Muscle layer of colon (tissue), 2 donors: ENCODE measurements around the gene RIMBP3C.
A peak's percentile ranks its signal among the peaks of the same experiment; 100 is the strongest.
"Not testable (repeated sequence)": the region's sequence is repeated elsewhere in the genome, so short reads cannot be mapped to it uniquely, and the experiment has no call there.

Experiments
- H3K27ac ChIP-seq: one replicate; pipeline ENCODE4 v1.7.0; 2013; ENCODE audit warnings: low read depth, mild to moderate bottlenecking, low read length, moderate library complexity
- H3K27me3 ChIP-seq, 2 donors: one replicate each; pipeline ENCODE4 v1.7.0; 2013; ENCODE audit warnings: low read length in 2 of 2, mild to moderate bottlenecking in 2 of 2; ENCODE audit not compliant: insufficient read depth in 2 of 2, control insufficient read depth in 1 of 2
- H3K36me3 ChIP-seq: one replicate; pipeline ENCODE4 v1.7.0; 2013; ENCODE audit warnings: mild to moderate bottlenecking, low read length; ENCODE audit not compliant: insufficient read depth
- H3K4me1 ChIP-seq: one replicate; pipeline ENCODE4 v1.7.0; 2013; ENCODE audit warnings: mild to moderate bottlenecking, low read length; ENCODE audit not compliant: insufficient read depth
- H3K4me3 ChIP-seq, 2 donors: one replicate each; pipeline ENCODE4 v1.7.0; 2013; ENCODE audit warnings: low read length in 2 of 2, low read depth in 1 of 2, mild to moderate bottlenecking in 1 of 2, moderate library complexity in 1 of 2
- H3K9ac ChIP-seq: one replicate; pipeline ENCODE4 v1.7.0; 2013; ENCODE audit warnings: low read length
- H3K9me3 ChIP-seq: one replicate; pipeline ENCODE4 v1.7.0; 2013; ENCODE audit warnings: mild to moderate bottlenecking, low read length
- donor health status: abdominal sarcoma.
- donor health status: Adenocarcinoma of cecum.

RIMBP3C gene

DNA sequence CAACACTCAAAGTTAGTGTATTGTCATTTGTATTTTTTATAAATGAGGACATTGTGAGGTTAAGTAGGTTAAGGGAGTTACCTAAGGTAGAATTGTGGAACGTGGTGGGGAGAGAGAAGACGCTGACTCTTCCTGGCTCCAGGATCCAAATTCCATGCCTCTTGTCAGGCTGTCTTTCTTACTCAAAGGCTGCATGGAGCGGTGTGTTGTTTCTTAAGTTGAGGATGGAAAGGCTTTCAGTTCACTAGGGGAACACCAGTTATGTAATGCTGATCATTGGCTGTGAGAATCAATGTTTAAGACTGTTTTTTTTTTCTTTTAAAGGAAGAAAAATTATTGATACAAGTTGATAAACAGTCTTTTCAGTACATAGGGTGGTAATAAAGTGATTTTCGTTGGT lies 19.1 kb upstream of the RIMBP3C start:
- Histone ChIP-seq H3K9me3 (no peaks in the 10 kb centered on the region), H3K27me3 (no peaks in the 10 kb centered on the region), H3K36me3 (peaks cover 5% of the 10 kb centered on the region), H3K9ac (no peak overlapping the region), H3K4me1 (peaks cover 44% of the 10 kb centered on the region), H3K27ac (no peak overlapping the region), H3K4me3 (no peak overlapping the region)

GRCh38 chr22:21569459-21570170 lies 18.4 kb upstream of the RIMBP3C start:
- Histone ChIP-seq H3K4me1 (peaks cover 44% of the 10 kb centered on the region), H3K4me3 (no peak overlapping the region), H3K36me3 (peaks cover 5% of the 10 kb centered on the region), H3K9me3 (no peaks in the 10 kb centered on the region), H3K9ac (no peak overlapping the region), H3K27me3 (no peaks in the 10 kb centered on the region), H3K27ac (no peak overlapping the region)

- H3K27me3 ChIP-seq, H3K27ac ChIP-seq, H3K9me3 ChIP-seq, H3K36me3 ChIP-seq: not testable (repeated sequence)
- peaks cover 39% of the 10 kb centered on the region for H3K4me1 ChIP-seq
- H3K9ac ChIP-seq, result peak overlapping the region; percentile 89
- peak overlapping the region; percentile 89 to 94 for H3K4me3 ChIP-seq
Observed at GRCh38 chr22:21569076-21569427, 17.8 kb upstream of the RIMBP3C start.

DNA sequence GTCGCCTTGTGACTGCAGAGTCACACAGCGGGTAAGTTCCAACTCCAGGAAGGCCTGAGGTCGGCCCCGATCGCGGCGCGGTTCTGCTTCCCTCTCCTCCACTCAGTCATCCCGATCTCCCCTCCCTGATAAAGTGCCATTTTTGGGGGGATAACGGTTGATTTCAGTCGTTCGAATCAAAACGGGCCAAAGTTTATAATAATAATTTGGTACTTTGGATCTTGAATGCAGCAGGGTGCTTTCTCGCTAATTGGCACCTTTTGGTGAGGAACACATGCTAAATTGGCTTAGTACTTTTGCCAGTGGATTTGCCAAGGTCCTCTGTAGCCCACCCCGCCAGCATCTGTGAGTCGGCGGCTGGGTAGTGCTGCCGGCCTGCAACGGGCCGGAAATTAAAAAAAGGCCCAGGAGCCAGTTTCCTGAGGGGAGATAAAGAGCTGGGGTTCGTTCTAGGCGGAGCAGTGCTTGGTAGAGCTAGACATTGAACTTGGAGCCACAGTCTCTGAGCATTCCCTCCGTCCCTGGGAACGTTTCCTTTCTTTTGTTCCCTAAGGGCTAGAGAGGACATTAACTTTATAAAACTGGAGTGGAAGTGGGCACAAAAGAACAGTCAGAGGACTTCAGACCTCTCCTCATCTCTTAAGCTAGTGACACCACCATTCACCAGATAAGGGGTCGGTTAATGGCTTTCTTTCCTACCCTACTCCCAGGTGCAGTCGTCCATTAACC lies 17.2 kb upstream of the RIMBP3C start:
- Histone ChIP-seq H3K36me3 (peaks cover 5% of the 10 kb centered on the region), H3K4me3 (peak overlapping the region; percentile 89 to 94), H3K27me3 (no peaks in the 10 kb centered on the region), H3K9me3 (no peaks in the 10 kb centered on the region), H3K27ac (peak overlapping the region; percentile 91), H3K4me1 (peaks cover 34% of the 10 kb centered on the region), H3K9ac (peak overlapping the region; percentile 89)

GRCh38 chr22:21567456-21568346 lies 16.4 kb upstream of the RIMBP3C start, which contains the start of gene UBE2L3:
Gene UBE2L3, plus strand, starts transcription at chr22:21567714. Its CDS starts 31 bp downstream, at chr22:21567745.
- Histone ChIP-seq H3K4me1 (peaks cover 26% of the 10 kb centered on the region), H3K27me3 (no peaks in the 10 kb centered on the region), H3K9ac (peak within 1 kb of the TSS; percentile 89), H3K36me3 (peaks cover 5% of the 10 kb centered on the region), H3K27ac (peak within 1 kb of the TSS; percentile 91), H3K4me3 (peak within 1 kb of the TSS; percentile 89 to 94), H3K9me3 (no peaks in the 10 kb centered on the region)

GRCh38 chr22:21564411-21564810 lies 13.2 kb upstream of the RIMBP3C start:
- Histone ChIP-seq H3K4me3 (no peak overlapping the region), H3K36me3 (no peaks in the 10 kb centered on the region), H3K9me3 (no peaks in the 10 kb centered on the region), H3K9ac (no peak overlapping the region), H3K4me1 (peaks cover 12% of the 10 kb centered on the region), H3K27me3 (no peaks in the 10 kb centered on the region), H3K27ac (no peak overlapping the region)

DNA sequence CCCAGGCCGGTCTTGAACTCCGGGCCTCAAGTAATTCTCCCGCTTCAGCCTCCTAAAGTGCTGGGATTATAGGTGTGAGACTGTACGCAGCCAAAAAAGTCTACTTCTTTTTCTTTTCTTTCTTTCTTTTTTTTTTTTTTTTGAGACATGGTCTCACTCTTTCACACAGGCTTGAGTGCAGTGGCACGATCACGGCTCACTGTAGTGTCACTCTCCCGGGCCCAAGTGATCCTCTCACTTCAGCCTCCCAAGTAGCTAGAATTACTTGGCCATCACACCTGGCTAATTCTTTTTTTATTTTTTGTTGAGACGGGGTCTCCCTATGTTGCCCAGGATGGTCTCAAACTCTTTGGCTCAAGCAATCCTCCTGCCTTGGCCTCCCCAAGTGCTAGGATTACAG lies 12.7 kb upstream of the RIMBP3C start:
- Histone ChIP-seq H3K36me3 (no peaks in the 10 kb centered on the region), H3K4me3 (no peak overlapping the region), H3K27ac (no peak overlapping the region), H3K9ac (no peak overlapping the region), H3K4me1 (peaks cover 7% of the 10 kb centered on the region), H3K27me3 (no peaks in the 10 kb centered on the region), H3K9me3 (no peaks in the 10 kb centered on the region)

DNA sequence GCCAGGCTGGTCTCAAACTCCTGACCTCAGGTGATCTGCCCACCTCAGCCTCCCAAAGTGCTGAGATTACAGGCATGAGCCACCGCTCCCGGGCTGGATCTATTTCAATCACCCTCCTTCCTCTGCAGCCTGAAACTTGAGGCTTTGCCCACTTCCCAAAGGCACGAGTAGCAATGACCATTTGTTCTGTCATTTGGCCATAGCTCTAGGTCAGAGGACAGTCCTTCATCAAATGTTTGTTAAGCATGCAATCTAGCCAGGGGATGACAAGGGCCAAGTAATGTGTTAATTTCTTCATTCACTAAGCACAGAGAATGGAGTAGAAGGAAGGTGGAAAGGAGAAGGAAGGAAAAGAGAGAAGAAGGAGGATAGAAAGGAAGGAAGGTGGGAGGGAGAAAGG lies 9.4 kb upstream of the RIMBP3C start:
- not testable (repeated sequence) for H3K27ac ChIP-seq, H3K27me3 ChIP-seq, H3K4me1 ChIP-seq, H3K4me3 ChIP-seq, H3K9me3 ChIP-seq, H3K36me3 ChIP-seq, H3K9ac ChIP-seq

DNA sequence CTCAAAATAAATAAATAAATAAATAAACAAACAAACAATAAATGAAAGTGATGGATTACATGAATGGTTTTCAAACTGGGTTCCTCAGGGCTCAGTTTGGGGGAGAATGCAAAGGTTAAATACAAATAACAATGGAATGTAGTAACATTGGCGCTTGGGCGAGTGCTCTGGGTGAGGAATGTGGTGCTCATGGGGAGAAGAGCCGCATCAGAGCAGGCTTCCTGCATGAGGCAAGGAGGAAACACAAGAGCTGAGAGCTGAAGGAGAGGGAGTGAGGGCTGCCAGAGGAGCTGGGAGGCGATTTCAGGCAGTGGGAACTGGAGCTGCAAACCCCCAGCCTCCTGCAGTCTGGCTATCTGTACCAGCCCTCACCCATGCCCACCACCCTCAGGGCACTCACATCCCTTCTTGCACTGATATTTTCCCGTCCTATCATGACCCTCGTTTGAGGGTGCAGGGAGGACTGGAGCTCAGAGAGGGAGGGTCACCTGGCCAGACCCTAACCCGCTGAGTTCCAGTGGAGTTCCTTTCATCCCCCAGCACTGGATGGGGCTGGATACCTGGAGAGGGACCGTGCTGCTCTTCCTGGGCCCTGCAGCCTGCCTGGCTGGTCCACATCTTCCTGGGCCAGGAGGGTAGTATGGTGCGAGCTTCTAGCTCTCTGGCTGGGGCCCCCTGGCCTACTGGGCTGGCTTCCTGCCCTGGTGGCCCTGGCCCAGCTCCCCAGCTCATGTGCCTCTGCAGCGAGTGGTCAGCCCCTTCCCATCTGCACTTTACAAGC lies 8.3 kb upstream of the RIMBP3C start:
- not testable (repeated sequence) for H3K9me3 ChIP-seq, H3K9ac ChIP-seq, H3K4me1 ChIP-seq, H3K27ac ChIP-seq, H3K27me3 ChIP-seq, H3K4me3 ChIP-seq, H3K36me3 ChIP-seq

- H3K9ac ChIP-seq, H3K9me3 ChIP-seq, H3K27me3 ChIP-seq, H3K4me3 ChIP-seq, H3K36me3 ChIP-seq, H3K27ac ChIP-seq, H3K4me1 ChIP-seq: not testable (repeated sequence)
Observed at GRCh38 chr22:21550678-21551047, 598 bp downstream of the RIMBP3C start.
